ENCODE measurements around the gene MTMR2. TPM values are rescaled to one million over a fixed set of nuclear protein-coding genes. Genes with fewer than 3 reads are reported as not detected.

MTMR2 gene
- polyA plus RNA-seq, 3 donors: 58.4 to 63.8 (median 61.5) TPM

DNA sequence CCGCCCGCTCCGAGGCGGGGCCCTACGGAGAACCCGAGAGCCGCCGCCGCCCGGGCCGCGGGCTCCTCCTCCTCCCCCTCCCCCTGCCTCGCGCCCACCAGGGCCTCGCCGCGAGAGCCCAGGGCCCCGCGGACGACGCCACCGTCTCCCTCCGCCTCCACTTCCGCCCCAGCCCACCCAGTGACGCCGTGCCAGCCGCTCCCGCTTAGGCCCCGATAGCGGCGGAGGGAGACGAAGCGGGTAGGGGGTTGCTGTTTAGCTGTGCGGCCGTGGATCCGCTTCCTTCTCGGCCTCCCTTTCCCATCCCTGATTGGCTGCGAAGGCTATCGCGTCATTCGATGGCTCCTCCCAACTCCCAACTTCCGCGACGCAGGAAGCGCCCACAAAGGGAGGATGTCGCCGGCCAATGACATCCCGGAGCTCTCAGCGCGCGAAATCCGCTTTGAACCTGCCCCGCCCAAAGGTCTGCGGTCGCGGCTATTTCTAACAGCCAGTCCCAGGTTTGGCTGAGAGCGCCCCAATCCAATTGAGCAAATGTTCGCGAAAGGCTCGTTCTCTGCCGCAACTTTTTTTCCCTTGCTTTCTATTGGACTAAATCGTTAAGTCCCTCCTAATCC, 134.3 kb downstream of the MTMR2 start, which contains the start of gene FAM76B:
Gene FAM76B, minus strand, starts transcription at position 277 of the 617 bp plus-strand sequence. CDS start 304 bp downstream, outside the sequence.
- peak; percentile 98 to 99 (median 98) for DNase-seq (ENCODE audit: low read depth in 3 of 3, low spot score in 2 of 3)

DNA sequence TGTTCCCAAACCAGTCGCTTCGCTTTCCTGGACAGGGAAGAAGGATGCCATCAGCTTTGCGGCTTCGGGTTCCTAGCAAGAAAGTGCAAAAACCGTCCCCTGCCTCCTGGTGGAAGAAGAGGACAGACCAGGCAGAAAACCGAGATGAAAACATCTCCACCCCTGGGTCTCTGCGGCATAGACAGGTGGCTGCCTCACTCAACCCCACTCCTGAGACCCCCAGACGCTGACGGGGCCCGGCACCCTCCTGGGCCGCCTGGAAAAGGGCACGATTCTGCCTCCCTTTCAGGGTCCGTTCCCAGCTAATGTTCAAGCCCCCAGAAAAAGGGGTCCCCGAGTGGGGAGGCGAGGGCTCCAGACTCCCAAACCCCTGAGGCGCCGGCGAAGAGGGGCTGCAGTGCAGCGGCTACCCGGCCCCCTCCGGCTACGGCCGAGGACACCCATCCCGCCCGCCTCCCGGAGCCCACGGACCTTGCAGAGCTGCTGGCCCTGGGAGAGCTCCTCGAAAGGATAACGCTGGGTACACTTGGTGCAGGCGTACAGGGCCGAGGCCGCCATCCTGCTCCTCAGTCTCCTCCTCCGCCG, 134.9 kb downstream of the MTMR2 start:
- peak in 1 of 3 donors; percentile 36 for DNase-seq (ENCODE audit: low read depth in 3 of 3, low spot score in 2 of 3)

Other genes with a start within 250 kb of the MTMR2 start
- gene FAM76B, start 134.3 kb downstream of the MTMR2 start, polyA plus RNA-seq (ENCODE audit: insufficient read length in 3 of 3): 10 to 100 TPM; 55.0 to 67.2 (median 65.6) TPM
- gene CEP57, start 133.6 kb downstream of the MTMR2 start, polyA plus RNA-seq (ENCODE audit: insufficient read length in 3 of 3): 10 to 100 TPM; 78.6 to 88.6 (median 87.3) TPM

Data from right renal cortex interstitium (tissue), 3 donors.